Astrocyte of the cerebellum (primary cell): ENCODE results near the gene ANAPC13.

Experiments
- DNase-seq: peaks from one replicate; pipeline ENCODE4 v3.0.0-alpha.2; 2011; ENCODE audit warnings: low read depth
- H3K4me3 ChIP-seq: 2 replicates; pipeline ENCODE4 v1.5.1; 2011; ENCODE audit warnings: mild to moderate bottlenecking, low read depth, low read length, moderate library complexity
- CTCF ChIP-seq: IDR thresholded peaks from 2 replicates; pipeline ENCODE4 v1.5.1; 2012; ENCODE audit warnings: low read length, low read depth, moderate library complexity, mild to moderate bottlenecking; ENCODE audit errors: missing control alignments
- in situ Hi-C: cut with HindIII; loops from 2 replicates; pipeline ENCODE4 v1.10.0; 2017; ENCODE audit warnings: low sequenced_read_pairs

ANAPC13 gene

GRCh38 chr3:134503266-134503665 lies 17.5 kb upstream of the ANAPC13 start:
- H3K4me3 ChIP-seq, result no peak overlapping the region
- DNase-seq, result no peak
- no peak for TF ChIP-seq CTCF
- in situ Hi-C loops, result no loop called here

GRCh38 chr3:134496471-134497071 lies 10.8 kb upstream of the ANAPC13 start:
- in situ Hi-C loops, result loop anchor here (25.0 kb wide), 3 partner anchors 184 to 559 kb away; no protein-coding TSS in a partner anchor
- no peak overlapping the region for H3K4me3 ChIP-seq
- no peak for TF ChIP-seq CTCF
- no peak for DNase-seq

- no peak for TF ChIP-seq CTCF
- no peak for DNase-seq
- H3K4me3 ChIP-seq, result no peak overlapping the region
- in situ Hi-C loops, result loop anchor here (25.0 kb wide), 3 partner anchors 184 to 559 kb away; no protein-coding TSS in a partner anchor
These were observed 10.2 kb upstream of the ANAPC13 start for GRCh38 chr3:134495980-134496379.

GRCh38 chr3:134494495-134494894 lies 8.7 kb upstream of the ANAPC13 start:
- no peak for DNase-seq
- in situ Hi-C loops, result loop anchor here (25.0 kb wide), 3 partner anchors 182 to 557 kb away; no protein-coding TSS in a partner anchor
- no peak overlapping the region for H3K4me3 ChIP-seq
- no peak for TF ChIP-seq CTCF

- no peak for DNase-seq
- in situ Hi-C loops, result loop anchor here (25.0 kb wide), 3 partner anchors 175 to 550 kb away; no protein-coding TSS in a partner anchor
- no peak for TF ChIP-seq CTCF
- H3K4me3 ChIP-seq, result no peak overlapping the region
These were observed 1.6 kb upstream of the ANAPC13 start for GRCh38 chr3:134487406-134487805.

- TF ChIP-seq CTCF, result no peak
- in situ Hi-C loops, result loop anchor here (25.0 kb wide), 3 partner anchors 174 to 549 kb away; no protein-coding TSS in a partner anchor
- no peak for DNase-seq
- peak overlapping the region; percentile 57 for H3K4me3 ChIP-seq
These were observed 824 bp upstream of the ANAPC13 start for GRCh38 chr3:134486577-134487041.
